Adrenal gland (tissue), 12 donors: ENCODE results near the gene TMEM258. TPM values are rescaled to one million over a fixed set of nuclear protein-coding genes. Genes with fewer than 3 reads are reported as not detected.
A peak's percentile ranks its signal among the peaks of the same experiment; 100 is the strongest.

ENCODE experiments used
- DNase-seq, 7 donors: peaks; one replicate each; pipeline ENCODE4 v3.0.0-alpha.2; 2019 to 2020
- H3K27ac ChIP-seq, 5 donors: fragments of 200-600 bp; sonication (generic) in 4 of 5; 1 replicate in 3 of 5; 2 replicates in 2 of 5; pipeline versions ENCODE4 v1.5.1 to v1.8.0; 2016 to 2020; ENCODE audit warnings: mild to moderate bottlenecking in 1 of 5
- H3K27me3 ChIP-seq: fragments of 200-600 bp; 2 replicates; pipeline ENCODE4 v1.8.0; 2021
- H3K36me3 ChIP-seq, 2 donors: fragments of 200-600 bp; replicated peaks in 1 of 2; 1 replicate in 1 of 2; 2 replicates in 1 of 2; pipeline versions ENCODE4 v1.5.1 to v1.8.0; 2018 to 2022
- H3K4me1 ChIP-seq, 2 donors: fragments of 200-600 bp; replicated peaks in 1 of 2; 1 replicate in 1 of 2; 2 replicates in 1 of 2; pipeline versions ENCODE4 v1.5.1 to v1.8.0; 2018 to 2021
- H3K4me3 ChIP-seq, 4 donors: fragments of 200-600 bp; sonication (generic) in 3 of 4; one replicate each; pipeline ENCODE4 v1.5.1; 2016 to 2018
- H3K9me3 ChIP-seq, 3 donors: fragments of 200-600 bp; sonication (generic) in 1 of 3; replicated peaks in 1 of 3; 1 replicate in 2 of 3; 2 replicates in 1 of 3; pipeline versions ENCODE4 v1.5.1 to v1.8.0; 2016 to 2021
- CTCF ChIP-seq, 6 experiments: fragments of 450-650 bp in 4 of 6; fragments of 200-600 bp in 2 of 6; sonication (generic) in 1 of 6; IDR thresholded peaks; 1 replicate in 5 of 6; 2 replicates in 1 of 6; pipeline versions ENCODE4 v1.5.1 to v1.8.0; 2016 to 2021; ENCODE audit warnings: antibody characterized with exemption in 6 of 6, mild to moderate bottlenecking in 2 of 6, moderate library complexity in 1 of 6
- POLR2A ChIP-seq, 2 donors: fragments of 450-650 bp; IDR thresholded peaks; one replicate each; pipeline ENCODE4 v1.6.1; 2017; ENCODE audit warnings: antibody characterized with exemption in 2 of 2, mild to moderate bottlenecking in 2 of 2, moderate library complexity in 1 of 2
- WGBS, 4 donors: extraction: QIAGEN DNeasy Blood & Tissue Kit in 2 of 4; methylation state at CpG; one replicate each; pipeline versions ENCODE4 v1.1.5 to v1.1.7; 2013 to 2017; 5-methylcytosine and 5-hydroxymethylcytosine counted together
- intact Hi-C, 2 donors: fragments of 100-400 bp; cut with DNase I; formaldehyde crosslinking; loops; one replicate each; pipeline versions ENCODE4 v1.14.1 to v1.15.0; 2022 to 2023
- polyA plus RNA-seq, 3 donors: library from polyadenylated mRNA; stranded (reverse); fragments of 200-250 nt in 2 of 3; fragments of 350-450 nt in 1 of 3; fragmentation: Illumina TruSeq in 1 of 3; extraction: RNeasy Lipid Tissue Mini Kit (QIAGEN cat#74804) in 1 of 3; gene quantifications; one replicate each; pipeline ENCODE4 v1.2.3, GENCODE V29; 2013 to 2014
- total RNA-seq, 9 donors: library from RNA; depleted of rRNA in 4 of 9; stranded (reverse); fragments of >200 nt in 4 of 9; fragments of 120-200 nt in 1 of 9; fragmentation: NEBNext Ultra II Directional in 1 of 9; extraction: Animal tissue kit (Norgen Biotek cat#: 25700) in 1 of 9; gene quantifications; one replicate each; pipeline versions ENCODE4 v1.1.0 to v1.2.4, GENCODE V29; 2013 to 2023
- donor health status: healthy with polysubstance abuse.
- donor health status: Bipolar disorder and iron deficiency.
- donor health status: DM: yes; HTN: yes; CAD: no.
- donor health status: DM: no; HTN: no; CAD: no.
- donor health status: DM: no; HTN: no; CAD: no.
- donor health status: DM: yes; HTN: yes; CAD: no.

Gene TMEM258
- total and polyA plus RNA-seq, 12 donors = 22.8 to 215 (median 139) TPM

GRCh38 chr11:61815790-61816735 lies 23.7 kb upstream of the TMEM258 start:
- peak overlapping the region; percentile 95 to 99 (median 99) for H3K27ac ChIP-seq
- H3K27me3 ChIP-seq = no peaks in the 10 kb centered on the region
- intact Hi-C loops = no loop called here
- 0 to 2% (median 1%) methylated on average over 16 to 69 of the region's 69 CpGs for WGBS, 4 donors
- peak overlapping the region; percentile 13 to 58 (median 42) for H3K4me3 ChIP-seq
- TF ChIP-seq POLR2A (IDR thresholded peaks at IDR 0.05) (peak; percentile 54 to 63), CTCF (IDR thresholded peaks at IDR 0.05) (no peak)
- H3K4me1 ChIP-seq = peaks cover 9 to 13% of the 10 kb centered on the region in 2 donors
- H3K36me3 ChIP-seq = peaks cover 0 to 23% of the 10 kb centered on the region in 2 donors
- DNase-seq = peak; percentile 74 to 91 (median 81)
- H3K9me3 ChIP-seq = no peaks in the 10 kb centered on the region

GRCh38 chr11:61814958-61815789 lies 22.8 kb upstream of the TMEM258 start:
- Histone ChIP-seq H3K36me3 (peaks cover 0 to 31% of the 10 kb centered on the region in 2 donors), H3K4me1 (peaks cover 9 to 13% of the 10 kb centered on the region in 2 donors), H3K9me3 (no peaks in the 10 kb centered on the region), H3K27me3 (no peaks in the 10 kb centered on the region), H3K27ac (peak overlapping the region; percentile 95 to 99 (median 99)), H3K4me3 (peak overlapping the region in 3 of 4 donors; percentile 13 to 58 (median 52))
- TF ChIP-seq CTCF (IDR thresholded peaks at IDR 0.05) (no peak), POLR2A (IDR thresholded peaks at IDR 0.05) (peak; percentile 97 to 99)
- DNase-seq = peak; percentile 98 to 99 (median 98)
- WGBS, 4 donors = 0 to 1% (median 1%) methylated on average over 17 to 66 of the region's 66 CpGs
- intact Hi-C loops = no loop called here

DNA sequence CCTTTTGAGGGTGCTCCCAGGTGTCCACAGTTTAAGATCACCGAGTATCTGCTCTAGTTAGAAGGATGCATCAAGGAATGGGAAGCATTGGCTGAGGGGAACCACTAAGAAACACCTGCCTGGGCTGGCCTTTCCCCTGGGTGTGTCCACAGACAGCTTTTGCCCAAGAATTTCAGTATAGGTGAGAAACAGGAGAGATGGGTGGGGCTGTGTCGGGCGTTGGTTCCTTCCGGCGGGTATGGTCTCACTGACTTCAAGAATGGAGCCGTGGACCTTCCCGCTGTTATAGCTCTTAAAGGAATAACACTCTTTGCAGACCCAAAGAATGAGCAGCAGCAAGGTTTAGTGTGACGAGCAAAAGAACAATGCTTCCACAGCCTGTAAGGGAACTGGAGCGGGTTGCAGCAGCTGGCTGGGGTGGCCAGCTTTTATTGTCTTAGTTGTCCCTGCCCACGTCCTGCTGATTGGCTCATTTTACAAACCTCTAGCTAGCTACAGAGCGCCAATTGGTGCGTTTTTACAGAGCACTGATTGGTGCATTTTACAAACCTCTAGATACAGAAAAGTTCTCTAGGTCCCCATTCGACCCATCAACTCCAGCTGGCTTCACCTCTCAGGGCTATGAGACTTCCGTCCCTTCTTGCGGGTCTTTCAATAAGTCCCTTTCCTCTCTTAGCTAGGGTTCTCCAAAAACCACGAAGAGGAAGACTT lies 22.0 kb upstream of the TMEM258 start:
- H3K4me1 ChIP-seq = peaks cover 9 to 13% of the 10 kb centered on the region in 2 donors
- WGBS, 4 donors = 74 to 80% (median 78%) methylated on average over 16 of the region's 16 CpGs
- peaks cover 0 to 39% of the 10 kb centered on the region in 2 donors for H3K36me3 ChIP-seq
- DNase-seq = peak in 5 of 7 donors; percentile 49 to 81 (median 63)
- H3K9me3 ChIP-seq = no peaks in the 10 kb centered on the region
- TF ChIP-seq POLR2A (IDR thresholded peaks at IDR 0.05) (peak in 1 of 2 donors; percentile 5), CTCF (IDR thresholded peaks at IDR 0.05) (no peak)
- H3K4me3 ChIP-seq = peak overlapping the region in 2 of 4 donors; percentile 48 to 58
- no peaks in the 10 kb centered on the region for H3K27me3 ChIP-seq
- intact Hi-C loops = no loop called here
- peak overlapping the region; percentile 64 to 99 (median 99) for H3K27ac ChIP-seq
